ENCODE data around the gene KRTAP17-1.
"Not testable (repeated sequence)": the region's sequence is repeated elsewhere in the genome, so short reads cannot be mapped to it uniquely, and the experiment has no call there.

DNA sequence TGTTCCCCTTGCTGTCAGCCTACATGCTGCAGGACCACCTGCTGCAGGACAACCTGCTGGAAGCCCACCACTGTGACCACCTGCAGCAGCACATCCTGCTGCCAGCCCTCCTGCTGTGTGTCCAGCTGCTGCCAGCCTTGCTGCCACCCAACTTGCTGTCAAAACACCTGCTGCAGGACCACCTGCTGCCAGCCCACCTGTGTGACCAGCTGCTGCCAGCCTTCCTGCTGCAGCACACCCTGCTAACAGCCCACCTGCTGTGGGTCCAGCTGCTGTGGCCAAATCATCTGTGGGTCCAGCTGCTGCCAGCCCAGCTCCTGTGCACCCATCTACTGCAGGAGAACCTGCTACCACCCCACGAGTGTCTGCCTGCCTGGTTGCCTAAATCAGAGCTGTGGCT, 44.2 kb downstream of the KRTAP17-1 start:
- TF ChIP-seq CTCF, POLR2A (IDR thresholded peaks at IDR 0.05): not testable (repeated sequence)
